NCI-H1694 (cell line): ENCODE results near the gene RPIA.
"Not testable (repeated sequence)": the region's sequence is repeated elsewhere in the genome, so short reads cannot be mapped to it uniquely, and the experiment has no call there.

Experiments
- DNase-seq: peaks from one replicate; lab custom pipeline; 2025; lab: John Stamatoyannopoulos, UW

The RPIA gene

DNA sequence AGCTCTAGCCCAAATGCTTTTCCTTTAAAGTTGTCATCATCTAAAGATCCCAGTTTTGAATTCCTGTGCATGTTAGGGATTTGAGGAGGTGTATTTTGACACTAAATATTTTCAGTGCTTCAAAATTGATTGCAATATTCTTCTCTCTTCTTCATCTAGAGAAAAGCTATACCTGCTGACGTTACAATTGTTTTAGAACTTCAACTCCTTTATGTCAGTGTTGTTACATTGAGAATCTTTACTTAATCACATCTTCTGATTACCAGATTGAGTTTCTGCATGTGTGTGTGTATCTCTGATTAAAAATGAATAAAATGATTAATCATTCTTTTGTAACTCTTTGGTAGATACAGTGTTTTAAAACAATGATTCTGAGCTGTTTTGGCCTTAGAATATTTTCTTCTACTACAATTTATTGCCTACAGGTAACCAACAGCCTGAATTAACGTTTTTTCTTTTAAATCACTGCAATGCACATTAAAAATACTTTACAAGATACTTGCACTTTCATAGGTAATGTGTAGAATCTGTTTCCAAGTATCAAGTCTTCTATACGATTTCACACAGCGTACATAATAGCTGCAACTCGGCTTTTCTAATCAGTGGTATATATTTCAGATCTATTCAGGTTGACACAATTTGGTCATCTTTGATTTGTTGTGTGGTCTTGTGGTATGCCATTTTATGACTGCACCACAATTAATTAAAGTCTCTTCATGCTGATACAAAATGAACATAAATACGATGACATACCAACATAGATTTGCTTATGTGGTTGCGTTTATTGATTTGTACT is 82.0 kb downstream of the RPIA start:
- DNase-seq: not testable (repeated sequence)

DNA sequence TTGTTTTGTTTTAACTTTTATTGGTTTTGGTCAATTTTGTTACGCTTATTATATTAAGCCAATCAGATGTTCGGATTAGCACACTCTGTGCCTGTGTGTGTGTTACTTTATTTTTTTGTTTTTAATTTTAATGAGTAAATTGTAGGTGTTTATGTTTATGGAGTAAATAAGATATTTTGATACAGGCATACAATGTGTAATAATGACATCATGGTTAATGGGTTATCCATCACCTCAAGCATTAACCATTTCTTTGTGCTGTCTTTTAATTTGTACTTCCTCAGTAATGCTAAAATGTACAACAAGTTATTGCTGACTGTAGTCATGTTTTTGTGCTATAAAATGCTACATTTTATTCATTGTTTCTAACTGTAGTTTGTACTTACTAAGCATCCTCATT is 97.7 kb downstream of the RPIA start:
- DNase-seq: not testable (repeated sequence)

DNA sequence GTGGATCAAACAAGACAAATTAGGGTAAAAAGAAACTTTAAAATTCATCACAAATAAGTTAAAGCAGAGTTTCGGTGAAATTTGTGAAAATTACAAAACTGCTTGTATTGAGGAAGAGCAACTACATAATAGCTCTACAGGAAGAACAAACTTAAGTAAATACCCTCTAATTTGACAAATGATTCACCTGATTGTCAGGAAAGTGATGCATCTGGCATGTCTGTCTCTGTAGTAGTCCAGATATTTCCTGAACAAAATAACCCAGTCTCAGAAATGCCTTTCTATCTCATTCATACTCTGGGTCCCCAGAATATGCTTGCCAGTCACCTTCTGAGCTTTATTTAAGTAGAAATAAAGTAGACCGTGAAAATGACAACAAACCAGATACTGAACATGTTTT is 104.5 kb downstream of the RPIA start:
- not testable (repeated sequence) for DNase-seq

DNA sequence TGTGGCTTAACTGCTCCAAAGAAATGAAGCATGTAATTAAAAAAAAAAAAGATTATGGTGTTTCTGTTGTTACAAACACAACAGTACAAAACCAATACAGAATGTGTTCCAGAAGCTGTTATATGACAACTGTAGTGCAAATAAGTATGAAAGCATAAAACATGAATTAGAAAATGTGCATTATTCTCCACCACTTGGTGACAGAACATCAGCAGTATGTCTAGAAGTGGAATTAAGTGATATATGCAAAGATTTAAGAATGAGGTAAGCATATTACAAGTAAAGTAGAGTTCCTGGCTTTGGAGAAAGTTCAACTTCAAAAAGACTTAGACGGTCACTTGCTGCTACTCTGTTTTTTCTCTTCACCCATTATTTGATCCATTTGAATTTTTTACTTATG is 105.0 kb downstream of the RPIA start:
- not testable (repeated sequence) for DNase-seq

DNA sequence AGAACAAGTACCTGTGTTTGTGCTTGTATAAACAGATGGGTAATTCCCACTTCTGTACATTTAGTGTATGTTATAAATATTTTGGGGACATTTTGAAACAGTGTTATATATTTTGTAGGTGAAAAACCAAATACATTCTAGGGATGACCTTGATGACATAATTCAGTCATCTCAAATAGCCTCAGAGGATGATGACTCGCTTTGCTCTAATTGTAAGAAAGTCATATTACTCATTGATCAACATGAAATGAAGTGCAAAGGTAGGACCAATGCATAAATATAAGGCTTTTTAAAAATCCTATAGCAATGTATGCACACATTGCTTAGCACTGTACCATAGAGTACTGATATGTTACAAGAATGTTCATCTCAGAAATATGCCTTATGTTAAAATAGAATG is 105.7 kb downstream of the RPIA start:
- DNase-seq: not testable (repeated sequence)
